GM18951 (cell line): ENCODE measurements around the gene SCUBE1.

Experiments
- POLR2A ChIP-seq: IDR thresholded peaks from 4 replicates; pipeline ENCODE4 v1.6.1; 2011; ENCODE audit warnings: mild to moderate bottlenecking; ENCODE audit not compliant: insufficient read length, insufficient read depth; ENCODE audit errors: extremely low read depth
- in situ Hi-C: fragments of 300-500 bp; cut with MboI; formaldehyde crosslinking; loops from one replicate; pipeline ENCODE4 v1.12.0; 2022; ENCODE audit warnings: low sequenced_read_pairs, mixed read lengths, inconsistent platforms; ENCODE audit not compliant: unreplicated experiment

Gene SCUBE1

GRCh38 chr22:43345761-43346301 lies 2.7 kb upstream of the SCUBE1 start:
- TF ChIP-seq POLR2A = no peak
- in situ Hi-C loops = no loop called here

GRCh38 chr22:43345356-43345755 lies 2.2 kb upstream of the SCUBE1 start:
- in situ Hi-C loops = no loop called here

GRCh38 chr22:43344520-43344787 lies 1.3 kb upstream of the SCUBE1 start:
- TF ChIP-seq POLR2A = no peak
- in situ Hi-C loops = no loop called here

More at GRCh38 chr22:43345356-43345755, 2.2 kb upstream of the SCUBE1 start:
- TF ChIP-seq POLR2A = no peak

- no peak for TF ChIP-seq POLR2A
- in situ Hi-C loops = no loop called here
Measured at GRCh38 chr22:43343670-43344519, 723 bp upstream of the SCUBE1 start.

GRCh38 chr22:43342347-43343261 lies 568 bp downstream of the SCUBE1 start:
- in situ Hi-C loops = no loop called here

GRCh38 chr22:43341565-43341964 lies 1.6 kb downstream of the SCUBE1 start:
- in situ Hi-C loops = no loop called here
- no peak for TF ChIP-seq POLR2A

More at GRCh38 chr22:43342347-43343261, 568 bp downstream of the SCUBE1 start:
- TF ChIP-seq POLR2A = no peak

- TF ChIP-seq POLR2A = no peak
- in situ Hi-C loops = no loop called here
Measured at GRCh38 chr22:43338766-43339345, 4.3 kb downstream of the SCUBE1 start.

- TF ChIP-seq POLR2A = no peak
- in situ Hi-C loops = no loop called here
Measured at GRCh38 chr22:43337946-43338345, 5.2 kb downstream of the SCUBE1 start.

GRCh38 chr22:43337385-43337784 lies 5.8 kb downstream of the SCUBE1 start:
- in situ Hi-C loops = no loop called here
- TF ChIP-seq POLR2A = no peak

- in situ Hi-C loops = no loop called here
- TF ChIP-seq POLR2A = no peak
Measured at GRCh38 chr22:43334378-43334777, 8.8 kb downstream of the SCUBE1 start.

GRCh38 chr22:43333978-43334377 lies 9.2 kb downstream of the SCUBE1 start:
- in situ Hi-C loops = no loop called here
- no peak for TF ChIP-seq POLR2A

- TF ChIP-seq POLR2A = no peak
- in situ Hi-C loops = no loop called here
Measured at GRCh38 chr22:43333156-43333555, 10.0 kb downstream of the SCUBE1 start.

- in situ Hi-C loops = no loop called here
- TF ChIP-seq POLR2A = no peak
Measured at GRCh38 chr22:43331698-43332097, 11.5 kb downstream of the SCUBE1 start.
